Astrocyte of the cerebellum (primary cell): Measurements from ENCODE around the gene DNAH5.
A peak's percentile ranks its signal among the peaks of the same experiment; 100 is the strongest.

Experiments
- DNase-seq: peaks from one replicate; pipeline ENCODE4 v3.0.0-alpha.2; 2011; ENCODE audit warnings: low read depth
- H3K4me3 ChIP-seq: 2 replicates; pipeline ENCODE4 v1.5.1; 2011; ENCODE audit warnings: mild to moderate bottlenecking, low read depth, low read length, moderate library complexity
- CTCF ChIP-seq: IDR thresholded peaks from 2 replicates; pipeline ENCODE4 v1.5.1; 2012; ENCODE audit warnings: low read length, low read depth, moderate library complexity, mild to moderate bottlenecking; ENCODE audit errors: missing control alignments
- in situ Hi-C: cut with HindIII; loops from 2 replicates; pipeline ENCODE4 v1.10.0; 2017; ENCODE audit warnings: low sequenced_read_pairs

DNAH5 gene

DNA sequence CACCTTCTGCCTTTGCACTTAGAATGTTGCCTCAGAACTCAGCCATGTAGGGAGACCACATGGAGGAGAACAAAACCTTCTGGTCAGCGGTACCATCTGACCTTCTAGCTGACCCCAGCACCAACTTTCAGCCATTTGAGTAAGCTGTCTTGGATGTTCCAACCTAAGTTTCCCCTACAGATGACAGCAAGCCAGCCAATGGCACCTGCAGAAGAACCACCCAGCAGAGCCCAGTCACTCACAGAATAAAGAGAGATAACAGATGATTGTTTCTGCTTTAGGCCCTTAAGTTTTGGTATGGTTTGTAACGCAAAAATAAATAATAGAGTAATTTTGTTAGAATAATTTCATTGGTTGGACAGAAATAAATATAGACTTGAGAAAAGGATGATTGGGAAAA, 10.4 kb downstream of the DNAH5 start:
- TF ChIP-seq CTCF: no peak
- no peak for DNase-seq
- no peak overlapping the region for H3K4me3 ChIP-seq
- in situ Hi-C loops: no loop called here

- TF ChIP-seq CTCF: no peak
- H3K4me3 ChIP-seq: no peak overlapping the region
- in situ Hi-C loops: no loop called here
- no peak for DNase-seq
Observed at GRCh38 chr5:13932561-13932960, 11.9 kb downstream of the DNAH5 start.

- TF ChIP-seq CTCF: no peak
- no peak for DNase-seq
- H3K4me3 ChIP-seq: no peak overlapping the region
- in situ Hi-C loops: no loop called here
Observed at GRCh38 chr5:13932011-13932410, 12.5 kb downstream of the DNAH5 start.

- DNase-seq: peak; percentile 36
- H3K4me3 ChIP-seq: peak overlapping the region; percentile 1
- in situ Hi-C loops: no loop called here
- no peak for TF ChIP-seq CTCF
Observed at GRCh38 chr5:13930541-13931171, 13.8 kb downstream of the DNAH5 start.

DNA sequence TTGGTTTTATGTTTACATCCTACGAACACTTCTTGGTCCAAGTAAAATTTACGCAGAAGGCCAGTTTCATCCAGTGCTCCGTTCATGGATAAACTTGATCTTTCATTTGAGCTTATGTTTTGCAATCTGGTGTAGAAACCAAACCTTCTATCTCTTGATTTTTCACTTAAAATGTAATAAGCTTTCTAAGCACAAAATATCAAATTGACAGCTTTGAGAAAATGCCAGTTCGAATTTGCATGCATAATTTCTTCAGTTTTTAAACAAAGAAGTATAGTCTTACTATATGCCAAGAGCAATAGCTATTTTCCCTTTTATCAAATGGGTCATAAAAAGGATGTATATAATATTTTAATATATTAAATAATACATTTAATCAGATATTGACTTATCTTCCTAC, 17.8 kb downstream of the DNAH5 start:
- TF ChIP-seq CTCF: no peak
- in situ Hi-C loops: no loop called here
- DNase-seq: no peak
- no peak overlapping the region for H3K4me3 ChIP-seq

GRCh38 chr5:13921578-13921977, 22.9 kb downstream of the DNAH5 start:
- no peak for TF ChIP-seq CTCF
- DNase-seq: no peak
- H3K4me3 ChIP-seq: no peak overlapping the region
- in situ Hi-C loops: no loop called here
